GM12801 (cell line): Measurements from ENCODE around the gene NRDC.

ENCODE experiments used
- CTCF ChIP-seq: IDR thresholded peaks from one replicate; pipeline ENCODE4 v1.5.1; 2011; ENCODE audit warnings: control low read depth; ENCODE audit not compliant: insufficient read length; ENCODE audit errors: extremely low read depth

Gene NRDC

DNA sequence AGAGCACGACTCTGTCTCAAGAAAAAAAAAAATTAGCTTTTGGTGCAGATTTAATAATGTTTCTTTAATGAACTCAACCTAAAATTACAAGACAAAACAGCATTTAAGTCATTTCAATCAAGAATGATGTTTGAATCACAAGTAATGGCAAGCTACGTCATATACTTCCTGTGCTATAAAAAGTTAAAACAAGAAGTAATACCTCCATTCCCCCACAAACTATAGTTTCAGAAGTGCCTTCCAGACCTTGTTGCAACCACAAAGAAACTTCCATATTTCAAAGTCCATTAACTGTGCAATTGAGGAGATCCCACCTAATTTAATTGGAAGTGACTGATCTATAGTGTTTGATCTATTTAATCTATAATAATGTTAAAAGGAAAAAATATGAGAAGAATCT, 15.1 kb downstream of the NRDC start:
- TF ChIP-seq CTCF, result no peak

DNA sequence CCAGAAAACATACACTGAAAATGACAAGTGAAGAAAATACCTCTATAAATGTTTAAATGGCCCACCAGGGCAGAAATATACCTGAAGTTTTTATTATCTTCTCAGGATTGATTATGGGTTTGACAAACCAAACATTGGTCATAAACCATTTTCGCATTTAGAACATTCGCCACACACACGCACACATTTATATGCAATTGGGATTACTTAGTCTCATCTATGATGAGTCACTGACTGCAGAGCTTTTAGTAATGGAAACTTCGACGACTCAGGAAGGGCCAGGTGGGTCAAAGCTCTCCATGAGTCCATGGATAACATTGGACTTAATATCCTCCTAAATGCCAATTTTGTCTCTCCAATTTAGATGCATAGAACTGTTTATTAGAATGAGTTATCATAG, 16.9 kb downstream of the NRDC start:
- TF ChIP-seq CTCF, result no peak

DNA sequence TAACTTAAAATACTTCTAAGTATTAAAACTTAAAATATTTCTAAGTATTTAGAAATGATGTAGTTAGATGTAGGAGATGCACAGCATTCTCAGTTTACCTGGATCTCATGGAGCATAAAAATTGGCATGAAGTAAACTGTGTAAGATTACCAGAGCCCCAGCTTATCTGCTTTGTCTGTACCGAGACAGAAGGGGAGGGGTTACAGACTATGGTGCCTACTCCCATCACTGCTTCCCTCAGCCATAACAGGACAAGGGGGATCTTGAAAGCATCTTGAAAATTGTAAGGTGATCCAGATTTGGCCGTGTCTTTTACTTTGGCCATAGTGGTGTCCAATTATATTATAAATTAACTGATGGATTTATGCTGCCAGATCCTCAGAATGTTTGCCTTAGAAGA, 18.8 kb downstream of the NRDC start:
- no peak for TF ChIP-seq CTCF

- no peak for TF ChIP-seq CTCF
Measured at GRCh38 chr1:51859333-51859732, 19.2 kb downstream of the NRDC start.

- no peak for TF ChIP-seq CTCF
Measured at GRCh38 chr1:51858892-51859291, 19.6 kb downstream of the NRDC start.

GRCh38 chr1:51856745-51857144, 21.8 kb downstream of the NRDC start:
- TF ChIP-seq CTCF, result no peak

DNA sequence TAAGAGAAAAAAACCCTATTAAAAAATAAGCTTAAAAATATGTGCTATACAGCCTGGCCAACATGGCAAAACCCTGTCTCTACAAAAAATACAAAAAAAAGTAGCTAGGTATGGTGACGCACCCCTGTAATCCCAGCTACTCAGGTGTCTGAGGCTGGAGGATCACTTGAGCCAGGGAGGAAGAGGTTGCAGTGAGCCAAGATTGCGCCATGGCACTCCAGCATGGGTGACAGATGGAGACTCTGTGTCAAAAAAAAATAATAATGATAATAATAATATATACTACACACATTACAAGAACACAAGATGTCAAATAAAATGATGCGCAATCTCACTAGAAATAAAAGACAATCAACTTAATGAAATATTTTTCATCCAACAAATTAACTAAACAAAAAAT, 22.9 kb downstream of the NRDC start:
- TF ChIP-seq CTCF, result no peak

GRCh38 chr1:51853360-51853759, 25.2 kb downstream of the NRDC start:
- no peak for TF ChIP-seq CTCF
